IPS-18c (cell line): ENCODE data around the gene UGT1A8.
"Not testable (repeated sequence)": the region's sequence is repeated elsewhere in the genome, so short reads cannot be mapped to it uniquely, and the experiment has no call there.

Experiments used
- H3K4me3 ChIP-seq: 2 replicates; pipeline ENCODE4 v1.7.0; 2013; ENCODE audit warnings: low read depth, mild to moderate bottlenecking, low read length, moderate library complexity; ENCODE audit not compliant: insufficient read depth
- H3K9me3 ChIP-seq: one replicate; pipeline ENCODE4 v1.6.1; 2013; ENCODE audit warnings: mild to moderate bottlenecking, low read length, moderate library complexity; ENCODE audit not compliant: control insufficient read depth, insufficient read depth

The UGT1A8 gene

GRCh38 chr2:233743464-233744259 lies 126.2 kb downstream of the UGT1A8 start:
- Histone ChIP-seq H3K4me3 (no peak overlapping the region), H3K9me3 (peaks cover 2% of the 10 kb centered on the region)

GRCh38 chr2:233745073-233745755 lies 127.8 kb downstream of the UGT1A8 start:
- H3K4me3 ChIP-seq, result no peak overlapping the region
- peaks cover 2% of the 10 kb centered on the region for H3K9me3 ChIP-seq

GRCh38 chr2:233745838-233746237 lies 128.4 kb downstream of the UGT1A8 start:
- not testable (repeated sequence) for H3K4me3 ChIP-seq, H3K9me3 ChIP-seq

GRCh38 chr2:233746475-233747282 lies 129.2 kb downstream of the UGT1A8 start:
- Histone ChIP-seq H3K4me3 (no peak overlapping the region), H3K9me3 (peaks cover 6% of the 10 kb centered on the region)

GRCh38 chr2:233747283-233747544 lies 129.8 kb downstream of the UGT1A8 start:
- no peak overlapping the region for H3K4me3 ChIP-seq
- peaks cover 4% of the 10 kb centered on the region for H3K9me3 ChIP-seq

- H3K9me3 ChIP-seq, H3K4me3 ChIP-seq: not testable (repeated sequence)
Measured at GRCh38 chr2:233750689-233751088, 133.3 kb downstream of the UGT1A8 start.

GRCh38 chr2:233751212-233752009 lies 134.0 kb downstream of the UGT1A8 start:
- not testable (repeated sequence) for H3K4me3 ChIP-seq, H3K9me3 ChIP-seq

GRCh38 chr2:233754872-233755611 lies 137.6 kb downstream of the UGT1A8 start:
- no peak overlapping the region for H3K4me3 ChIP-seq
- H3K9me3 ChIP-seq, result peaks cover 4% of the 10 kb centered on the region

- Histone ChIP-seq H3K4me3 (no peak overlapping the region), H3K9me3 (no peaks in the 10 kb centered on the region)
Measured at GRCh38 chr2:233756429-233757081, 139.1 kb downstream of the UGT1A8 start.

GRCh38 chr2:233758141-233758540 lies 140.7 kb downstream of the UGT1A8 start:
- Histone ChIP-seq H3K4me3 (no peak overlapping the region), H3K9me3 (no peaks in the 10 kb centered on the region)

GRCh38 chr2:233758849-233759248 lies 141.4 kb downstream of the UGT1A8 start:
- Histone ChIP-seq H3K9me3 (no peaks in the 10 kb centered on the region), H3K4me3 (no peak overlapping the region)

GRCh38 chr2:233760043-233760442 lies 142.6 kb downstream of the UGT1A8 start, which contains the start of gene UGT1A1:
Gene UGT1A1 (plus strand): TSS chr2:233760270. CDS start chr2:233760288, 18 bp downstream.
- Histone ChIP-seq H3K4me3 (no peak within 1 kb of the TSS), H3K9me3 (no peaks in the 10 kb centered on the region)

GRCh38 chr2:233761040-233761769 lies 143.8 kb downstream of the UGT1A8 start:
- Histone ChIP-seq H3K9me3 (no peaks in the 10 kb centered on the region), H3K4me3 (no peak overlapping the region)

- H3K4me3 ChIP-seq, result no peak overlapping the region
- no peaks in the 10 kb centered on the region for H3K9me3 ChIP-seq
Measured at GRCh38 chr2:233764264-233764663, 146.8 kb downstream of the UGT1A8 start.

- H3K4me3 ChIP-seq, result no peak overlapping the region
- no peaks in the 10 kb centered on the region for H3K9me3 ChIP-seq
Measured at GRCh38 chr2:233764761-233765160, 147.3 kb downstream of the UGT1A8 start.

GRCh38 chr2:233766416-233766815 lies 149.0 kb downstream of the UGT1A8 start:
- Histone ChIP-seq H3K9me3 (no peaks in the 10 kb centered on the region), H3K4me3 (no peak overlapping the region)
